Breast epithelium (tissue), 3 donors: ENCODE data around the gene MYO1H.

Experiments
- POLR2A ChIP-seq: fragments of 450-650 bp; IDR thresholded peaks from one replicate; pipeline ENCODE4 v1.6.1; 2016; ENCODE audit warnings: antibody characterized with exemption, mild to moderate bottlenecking, moderate library complexity
- POLR2AphosphoS5 ChIP-seq, 3 donors: sonication (generic); formaldehyde crosslinking; IDR thresholded peaks; one replicate each; pipeline ENCODE4 v1.6.1; 2017; ENCODE audit warnings: antibody characterized with exemption in 3 of 3
- TF ChIP-seq, protein P1 (sequence below), 3 donors: fragments of 450-650 bp; IDR thresholded peaks; one replicate each; pipeline ENCODE4 v1.5.1; 2016 to 2017; ENCODE audit warnings: antibody characterized with exemption in 3 of 3, mild to moderate bottlenecking in 3 of 3, moderate library complexity in 3 of 3

- TF ChIP-seq POLR2AphosphoS5 (IDR thresholded peaks at IDR 0.05): no peak
- TF ChIP-seq, protein P1, sequence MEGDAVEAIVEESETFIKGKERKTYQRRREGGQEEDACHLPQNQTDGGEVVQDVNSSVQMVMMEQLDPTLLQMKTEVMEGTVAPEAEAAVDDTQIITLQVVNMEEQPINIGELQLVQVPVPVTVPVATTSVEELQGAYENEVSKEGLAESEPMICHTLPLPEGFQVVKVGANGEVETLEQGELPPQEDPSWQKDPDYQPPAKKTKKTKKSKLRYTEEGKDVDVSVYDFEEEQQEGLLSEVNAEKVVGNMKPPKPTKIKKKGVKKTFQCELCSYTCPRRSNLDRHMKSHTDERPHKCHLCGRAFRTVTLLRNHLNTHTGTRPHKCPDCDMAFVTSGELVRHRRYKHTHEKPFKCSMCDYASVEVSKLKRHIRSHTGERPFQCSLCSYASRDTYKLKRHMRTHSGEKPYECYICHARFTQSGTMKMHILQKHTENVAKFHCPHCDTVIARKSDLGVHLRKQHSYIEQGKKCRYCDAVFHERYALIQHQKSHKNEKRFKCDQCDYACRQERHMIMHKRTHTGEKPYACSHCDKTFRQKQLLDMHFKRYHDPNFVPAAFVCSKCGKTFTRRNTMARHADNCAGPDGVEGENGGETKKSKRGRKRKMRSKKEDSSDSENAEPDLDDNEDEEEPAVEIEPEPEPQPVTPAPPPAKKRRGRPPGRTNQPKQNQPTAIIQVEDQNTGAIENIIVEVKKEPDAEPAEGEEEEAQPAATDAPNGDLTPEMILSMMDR (IDR thresholded peaks at IDR 0.05): no peak
- no peak for TF ChIP-seq POLR2A
These were observed 125.3 kb downstream of the MYO1H start for GRCh38 chr12:109473006-109473405.
